Endothelial cell of umbilical vein (primary cell): Measurements from ENCODE around the gene ENOX2. TPM values are rescaled to one million over a fixed set of nuclear protein-coding genes. Genes with fewer than 3 reads are reported as not detected.

ENCODE experiments used
- BruUV-seq: library from RNA; stranded (reverse); fragments of 400-500 nt; replicated peaks from 2 replicates; lab custom pipeline; 2021; lab: Mats Ljungman, UMichigan
- CTCF ChIA-PET: fragments of 300-600, 350-600 bp; sonication (Branson Sonifier 250); formaldehyde crosslinking; loops from one replicate; lab custom pipeline; 2021; ENCODE audit warnings: antibody characterized with exemption, inconsistent platforms; lab: Charles Lee
- POLR2A ChIA-PET: fragments of 300-600, 350-600 bp; sonication (Branson Sonifier 250); formaldehyde crosslinking; loops from one replicate; lab custom pipeline; 2021; ENCODE audit warnings: antibody characterized with exemption, inconsistent platforms; lab: Charles Lee
- DNase-seq: peaks from one replicate; pipeline ENCODE4 v3.0.0-alpha.2; 2011; ENCODE audit warnings: low read depth, low spot score
- FAIRE-seq: peaks from 2 replicates; lab custom pipeline; 2011; peaks lifted over from hg19 to GRCh38; lab: Jason Lieb, UNC
- H2AFZ ChIP-seq: 2 replicates; pipeline ENCODE4 v1.6.0; 2012; ENCODE audit warnings: low read depth, low read length, control low read depth, inconsistent platforms
- H3K27ac ChIP-seq: 2 replicates; pipeline ENCODE4 v1.5.1; 2011; ENCODE audit warnings: low read depth, mild to moderate bottlenecking, control low read depth, low read length, moderate library complexity; ENCODE audit not compliant: insufficient read depth
- H3K27me3 ChIP-seq, 2 experiments: 2 replicates each; pipeline versions ENCODE4 v1.6.0 to v1.6.1; 2011; ENCODE audit warnings: low read length in 2 of 2, mixed read lengths in 1 of 2; ENCODE audit not compliant: control insufficient read depth in 2 of 2, insufficient read depth in 2 of 2
- H3K36me3 ChIP-seq, 2 experiments: 2 replicates in 1 of 2; 3 replicates in 1 of 2; pipeline ENCODE4 v1.5.1; 2011; ENCODE audit warnings: low read length in 2 of 2, mild to moderate bottlenecking in 1 of 2, moderate library complexity in 1 of 2; ENCODE audit not compliant: control insufficient read depth in 2 of 2, insufficient read depth in 2 of 2; ENCODE audit errors: extremely low read depth in 1 of 2
- H3K4me1 ChIP-seq: 3 replicates; pipeline ENCODE4 v1.5.1; 2011; ENCODE audit warnings: mild to moderate bottlenecking, low read length; ENCODE audit not compliant: control insufficient read depth, insufficient read depth; ENCODE audit errors: extremely low read depth
- H3K4me2 ChIP-seq: 2 replicates; pipeline ENCODE4 v1.6.1; 2011; ENCODE audit warnings: low read length, control low read depth, mixed read lengths; ENCODE audit not compliant: insufficient read depth
- H3K4me3 ChIP-seq, 3 experiments: fragments of 200-600 bp in 1 of 3; sonication (generic), shearing (Covaris generic) in 1 of 3; replicated peaks in 1 of 3; 2 replicates each; pipeline ENCODE4 v1.5.1; 2011 to 2016; ENCODE audit warnings: control low read depth in 3 of 3, low read length in 3 of 3, mild to moderate bottlenecking in 2 of 3, inconsistent platforms in 1 of 3, low read depth in 1 of 3, moderate library complexity in 1 of 3; ENCODE audit not compliant: insufficient read depth in 1 of 3
- H3K79me2 ChIP-seq: 2 replicates; pipeline ENCODE4 v1.6.0; 2012; ENCODE audit warnings: low read length, inconsistent platforms; ENCODE audit not compliant: control insufficient read depth, insufficient read depth
- H3K9ac ChIP-seq: replicated peaks from 2 replicates; pipeline ENCODE3; 2011; ENCODE audit warnings: low read length, control low read depth; ENCODE audit not compliant: insufficient read depth; ENCODE audit errors: extremely low read depth
- H3K9me1 ChIP-seq: replicated peaks from 3 replicates; pipeline ENCODE4 v1.6.0; 2011; ENCODE audit warnings: mild to moderate bottlenecking, low read length; ENCODE audit not compliant: control insufficient read depth, insufficient read depth; ENCODE audit errors: extremely low read depth
- H3K9me3 ChIP-seq: replicated peaks from 2 replicates; pipeline ENCODE4 v1.5.1; 2012; ENCODE audit warnings: low read length, inconsistent platforms; ENCODE audit not compliant: control insufficient read depth, insufficient read depth
- H4K20me1 ChIP-seq: replicated peaks from 2 replicates; pipeline ENCODE3; 2011; ENCODE audit warnings: mild to moderate bottlenecking, low read length; ENCODE audit not compliant: control insufficient read depth, insufficient read depth; ENCODE audit errors: extremely low read depth
- CTCF ChIP-seq, 2 donors: IDR thresholded peaks; 1 replicate in 1 of 2; 2 replicates in 1 of 2; pipeline ENCODE4 v1.5.1; 2011; ENCODE audit warnings: low read length in 2 of 2, mild to moderate bottlenecking in 2 of 2, moderate library complexity in 2 of 2, control low read depth in 1 of 2, inconsistent platforms in 1 of 2, low read depth in 1 of 2; ENCODE audit not compliant: insufficient read depth in 1 of 2; ENCODE audit errors: extremely low read depth in 1 of 2
- EZH2 ChIP-seq: IDR thresholded peaks from 2 replicates; pipeline ENCODE4 v1.6.1; 2012; ENCODE audit warnings: borderline replicate concordance, low read depth, mild to moderate bottlenecking, moderate library complexity, low read length, inconsistent platforms; ENCODE audit not compliant: severe bottlenecking
- FOS ChIP-seq: IDR thresholded peaks from 2 replicates; pipeline ENCODE4 v1.6.1; 2011; ENCODE audit warnings: mild to moderate bottlenecking, low read length, moderate library complexity, borderline replicate concordance; ENCODE audit not compliant: insufficient read depth
- GATA2 ChIP-seq: IDR thresholded peaks from 2 replicates; pipeline ENCODE4 v1.7.0; 2011; ENCODE audit warnings: low read depth, mild to moderate bottlenecking, moderate library complexity, mixed read lengths, low read length; ENCODE audit not compliant: insufficient read length, insufficient read depth
- JUN ChIP-seq: IDR thresholded peaks from 2 replicates; pipeline ENCODE4 v1.6.1; 2011; ENCODE audit warnings: borderline replicate concordance, low read depth; ENCODE audit not compliant: insufficient read length, insufficient read depth
- MAX ChIP-seq: IDR thresholded peaks from 2 replicates; pipeline ENCODE4 v1.6.1; 2011; ENCODE audit not compliant: insufficient read depth, insufficient read length
- MYC ChIP-seq: IDR thresholded peaks from one replicate; pipeline ENCODE4 v1.6.1; 2011; ENCODE audit warnings: mild to moderate bottlenecking, low read depth, low read length
- POLR2A ChIP-seq: IDR thresholded peaks from 2 replicates; pipeline ENCODE4 v1.6.1; 2012; ENCODE audit warnings: low read depth, mild to moderate bottlenecking, control low read depth, low read length
- POLR2AphosphoS5 ChIP-seq: IDR thresholded peaks from 2 replicates; pipeline ENCODE4 v1.6.1; 2012; ENCODE audit warnings: low read depth, mild to moderate bottlenecking, control low read depth, low read length, moderate library complexity; ENCODE audit not compliant: insufficient read depth
- dilution Hi-C: fragments of 300-500 bp; cut with MboI; formaldehyde crosslinking; loops from one replicate; pipeline ENCODE4 v1.15.0; 2019; ENCODE audit warnings: low sequenced_read_pairs; ENCODE audit not compliant: extremely low pct_ligation_motif_present
- intact Hi-C: fragments of 100-400 bp; cut with micrococcal nuclease; formaldehyde crosslinking; loops from one replicate; pipeline ENCODE4 v1.10.0; 2022
- polyA plus RNA-seq, 4 experiments: library from polyadenylated mRNA; depleted of rRNA in 3 of 4; stranded (reverse) in 3 of 4; unstranded in 1 of 4; fragments of >200 nt; gene quantifications; 2 replicates each; pipeline versions ENCODE4 v1.2.1 to v1.2.3, GENCODE V29; 2011 to 2012; ENCODE audit warnings: missing spikeins in 1 of 4
- total RNA-seq: library from RNA; stranded (reverse); gene quantifications from 2 replicates; pipeline ENCODE4 v1.2.3, GENCODE V29; 2021

Gene ENOX2
- total and polyA plus RNA-seq, 2 donors (not counting 3 experiments of a cell fraction or from before 2014, with no cell fraction given) = 5.5 to 13.1 TPM

DNA sequence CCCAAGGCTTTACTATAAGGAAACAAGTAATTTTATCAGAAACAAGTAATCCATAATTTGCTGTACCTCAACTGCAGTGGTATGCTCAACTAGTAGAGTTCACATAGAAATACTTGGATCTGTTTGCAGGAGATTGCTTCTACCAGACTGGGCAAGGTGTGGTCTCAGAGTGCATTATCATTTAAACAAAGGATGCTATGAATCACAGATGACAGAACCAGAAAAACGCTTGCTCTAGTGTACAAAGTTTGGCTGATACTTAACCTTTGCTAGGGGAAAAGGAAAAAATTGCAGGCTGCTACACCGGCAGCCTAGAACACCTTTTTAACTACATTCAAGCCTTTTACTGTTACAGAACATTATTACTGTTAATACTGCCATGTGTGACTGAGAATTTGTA is 97.1 kb downstream of the ENOX2 start:
- Histone ChIP-seq H3K9me3 (no peaks in the 10 kb centered on the region), H3K4me1 (no peaks in the 10 kb centered on the region), H4K20me1 (no peaks in the 10 kb centered on the region), H2AFZ (no peak overlapping the region), H3K9ac (no peak overlapping the region), H3K9me1 (no peaks in the 10 kb centered on the region), H3K36me3 (no peaks in the 10 kb centered on the region), H3K79me2 (no peaks in the 10 kb centered on the region), H3K27ac (no peak overlapping the region), H3K4me2 (no peak overlapping the region), H3K4me3 (no peak overlapping the region), H3K27me3 (no peaks in the 10 kb centered on the region)
- ChIA-PET CTCF (no interaction called here), POLR2A (no interaction called here)
- no peak for DNase-seq
- dilution Hi-C loops (no loop called here), intact Hi-C loops (no loop called here)
- no TSS peak for BruUV-seq
- no peak for FAIRE-seq
- TF ChIP-seq CTCF (IDR thresholded peaks at IDR 0.05; ENCODE audit: extremely low read depth in 1 of 2, insufficient read depth in 1 of 2, low read depth in 1 of 2, low read length in 2 of 2) = no peak
- no peak for TF ChIP-seq JUN
- no peak for TF ChIP-seq POLR2AphosphoS5
- TF ChIP-seq MAX = no peak
- no peak for TF ChIP-seq FOS
- no peak for TF ChIP-seq EZH2
- no peak for TF ChIP-seq POLR2A
- no peak for TF ChIP-seq GATA2
- no peak for TF ChIP-seq MYC
